Measurements from ENCODE around the gene ZNF775.

The ZNF775 gene

GRCh38 chr7:150351587-150352194, 27.4 kb upstream of the ZNF775 start:
- no peak for DNase-seq

DNA sequence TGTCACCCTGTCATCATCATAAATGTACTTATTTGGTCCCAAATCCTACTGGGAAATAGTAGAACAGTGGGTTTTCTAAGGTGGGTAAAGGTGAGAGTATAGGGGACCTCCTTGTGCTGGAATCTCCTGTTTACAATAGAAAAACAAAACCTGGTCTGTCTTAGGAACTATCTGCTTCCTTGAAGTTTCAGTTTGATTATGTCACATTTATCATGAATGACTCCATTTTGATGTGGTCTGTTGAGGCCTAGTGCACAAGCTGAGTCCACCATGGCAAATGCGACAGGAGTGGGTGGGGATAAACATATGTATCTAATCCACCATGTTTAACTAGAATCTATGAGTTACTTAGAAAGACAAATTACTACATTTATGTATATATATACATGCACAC, 23.5 kb upstream of the ZNF775 start:
- no peak for DNase-seq

DNA sequence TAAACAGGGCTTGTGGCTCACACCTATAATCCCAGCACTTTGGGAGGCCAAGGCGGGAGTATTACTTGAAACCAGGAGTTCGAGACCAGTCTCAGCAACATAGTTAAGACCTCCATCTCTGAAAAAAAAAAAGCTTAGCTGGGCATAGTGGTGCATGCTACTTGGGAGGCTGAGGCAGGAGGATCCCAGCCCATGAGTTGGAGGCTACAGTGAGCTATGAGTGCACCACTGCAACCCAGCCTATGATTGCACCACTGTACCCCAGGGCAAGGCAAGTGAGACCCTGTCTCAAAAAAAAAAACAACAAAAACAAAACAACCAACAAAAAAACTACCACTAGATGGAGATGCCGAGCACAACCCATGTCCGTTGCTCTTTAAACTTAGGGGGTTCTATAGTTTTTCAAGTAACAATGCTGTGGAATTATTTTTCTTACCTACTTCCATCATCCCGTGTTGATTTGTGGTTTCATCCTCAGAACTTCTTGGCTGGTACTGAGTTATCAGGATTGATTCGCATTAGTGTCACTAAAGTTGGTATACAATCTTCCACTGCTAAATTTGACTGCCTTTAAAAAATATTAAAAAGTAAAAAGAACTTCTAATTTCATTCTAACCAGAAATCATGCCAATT, 22.7 kb upstream of the ZNF775 start:
- no peak for DNase-seq

DNA sequence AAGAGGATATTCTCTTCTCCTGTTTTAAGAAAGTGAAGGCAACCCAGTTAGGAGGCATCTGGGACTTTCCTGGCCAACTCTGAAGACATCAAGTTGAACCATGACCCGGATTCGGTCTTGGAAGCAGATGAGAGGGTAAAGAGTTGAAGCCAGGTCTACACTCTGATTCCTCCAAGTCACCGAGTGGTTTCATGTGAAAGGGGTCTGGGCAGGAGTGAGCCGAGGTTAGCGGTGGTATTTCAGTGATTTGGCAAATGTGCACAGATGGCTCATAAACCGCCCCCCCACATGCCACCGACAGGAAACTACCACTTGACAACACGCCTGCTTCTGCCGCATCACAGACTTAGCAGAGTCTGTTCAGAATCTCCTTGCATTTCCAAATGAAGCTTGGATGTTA, 21.9 kb upstream of the ZNF775 start:
- DNase-seq: peak; percentile 49

DNA sequence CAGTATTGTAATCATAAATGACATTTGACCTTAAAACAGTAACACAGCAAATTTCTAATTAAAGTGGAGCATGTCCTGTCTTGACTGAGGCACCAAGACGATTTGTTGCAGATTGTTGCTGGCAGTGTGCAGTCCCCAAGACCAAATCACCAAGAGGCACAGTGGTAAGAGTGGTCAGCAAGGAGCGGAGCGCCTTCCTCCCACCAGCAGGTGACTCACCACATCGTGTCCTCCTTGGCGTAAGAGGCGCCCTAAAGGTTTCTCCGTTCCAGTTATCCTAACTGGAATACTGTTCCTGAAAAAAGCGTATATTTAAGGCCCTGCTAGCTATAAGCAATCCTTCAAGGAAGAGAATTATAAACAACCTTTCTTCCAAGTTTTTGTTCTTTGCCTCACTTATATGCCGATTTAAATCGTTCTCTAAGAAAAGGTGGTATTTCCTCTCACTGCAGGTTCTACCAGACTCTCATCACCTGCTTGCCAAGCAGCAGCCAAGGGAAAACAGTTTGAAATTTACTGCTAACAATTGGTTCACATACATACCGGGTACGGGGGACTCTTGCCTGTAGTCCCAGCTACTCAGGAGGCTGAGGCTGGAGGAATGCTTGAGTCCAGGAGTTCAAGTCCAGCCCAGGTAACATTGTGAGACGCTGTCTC, 21.2 kb upstream of the ZNF775 start:
- DNase-seq: no peak

DNA sequence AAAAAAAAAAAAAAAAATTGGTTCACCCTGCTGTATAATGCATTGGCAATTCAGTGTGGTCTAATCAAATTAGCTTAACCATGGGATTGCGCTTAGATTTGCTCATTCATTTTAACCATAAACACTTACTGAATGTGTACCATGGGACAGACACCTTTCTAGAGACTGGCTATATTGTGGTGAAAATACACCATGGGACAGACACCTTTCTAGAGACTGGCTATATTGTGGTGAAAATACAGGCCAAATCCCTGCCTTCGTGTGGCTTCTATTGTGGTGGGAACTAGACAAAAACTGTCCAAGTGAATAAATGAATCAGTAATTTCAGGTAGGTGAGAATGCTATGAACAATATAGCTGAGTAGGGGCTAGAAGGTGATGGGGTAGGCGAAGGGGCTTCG, 20.7 kb upstream of the ZNF775 start:
- DNase-seq: no peak

DNA sequence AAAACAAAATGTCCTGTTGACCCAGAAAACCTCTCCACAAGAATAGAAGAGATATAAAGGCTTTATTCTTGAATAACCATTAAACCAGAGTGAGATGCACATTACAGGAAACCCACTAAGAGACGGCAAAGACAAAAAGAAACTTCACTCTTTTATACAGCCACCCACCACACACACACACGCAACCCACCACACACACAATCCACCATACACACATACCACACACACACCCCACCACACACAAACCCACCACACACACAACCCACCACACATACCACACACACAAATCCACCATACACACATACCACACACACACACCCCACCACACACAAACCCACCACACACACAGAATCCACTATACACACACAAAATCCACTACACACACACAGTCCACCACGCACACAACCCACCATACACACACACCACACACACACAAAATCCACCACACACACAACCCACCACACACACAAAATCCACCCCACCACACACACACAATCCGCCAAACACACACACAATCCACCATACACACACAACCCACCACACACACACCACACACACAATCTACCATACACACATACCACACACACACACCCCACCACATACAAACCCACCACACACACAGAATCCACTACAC, 20.0 kb upstream of the ZNF775 start:
- no peak for DNase-seq

DNA sequence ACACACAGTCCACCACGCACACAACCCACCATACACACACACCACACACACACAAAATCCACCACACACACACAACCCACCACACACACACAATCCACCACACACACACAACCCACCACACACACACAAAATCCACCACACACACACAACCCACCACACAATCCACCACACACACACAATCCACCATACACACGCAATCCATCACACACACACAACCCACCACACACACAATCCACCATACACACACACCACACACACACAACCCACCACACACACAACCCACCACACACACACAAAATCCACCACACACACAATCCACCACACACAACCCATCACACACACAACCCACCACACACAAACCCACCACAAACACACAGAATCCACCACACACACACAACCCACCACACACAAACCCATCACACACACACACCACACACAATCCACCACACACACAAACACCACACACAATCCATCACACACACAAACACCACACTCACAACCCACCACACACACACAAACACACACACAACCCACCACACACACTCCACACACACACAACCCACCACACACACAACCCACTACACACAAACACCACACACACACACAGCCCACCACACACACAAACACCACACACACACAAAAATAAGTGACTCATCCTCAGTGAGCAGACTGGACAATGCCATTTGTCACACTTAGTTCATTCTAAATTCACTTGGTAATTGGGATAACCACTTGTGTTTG, 19.3 kb upstream of the ZNF775 start:
- DNase-seq: no peak

GRCh38 chr7:150360363-150361058, 18.6 kb upstream of the ZNF775 start:
- no peak for DNase-seq

DNA sequence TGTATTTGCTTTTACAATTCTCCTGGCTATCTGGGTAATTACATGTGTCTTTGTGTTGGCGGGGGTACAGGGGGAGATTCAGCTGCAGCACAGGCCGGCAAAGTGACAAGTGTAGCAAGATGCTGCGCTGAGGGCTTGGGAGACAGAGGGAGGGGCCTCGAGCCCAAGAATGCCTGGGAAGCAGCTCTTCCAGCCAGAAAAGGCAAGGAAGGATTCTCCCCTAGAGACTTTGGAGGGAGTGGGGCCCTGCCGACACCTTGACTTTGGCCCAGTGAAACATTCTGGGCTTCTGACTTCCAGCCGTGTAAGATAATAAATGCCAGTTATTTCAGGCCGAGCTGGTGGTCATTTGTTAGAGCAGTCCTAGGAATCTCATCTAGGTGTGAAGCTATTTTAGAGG, 17.7 kb upstream of the ZNF775 start:
- DNase-seq: no peak

DNA sequence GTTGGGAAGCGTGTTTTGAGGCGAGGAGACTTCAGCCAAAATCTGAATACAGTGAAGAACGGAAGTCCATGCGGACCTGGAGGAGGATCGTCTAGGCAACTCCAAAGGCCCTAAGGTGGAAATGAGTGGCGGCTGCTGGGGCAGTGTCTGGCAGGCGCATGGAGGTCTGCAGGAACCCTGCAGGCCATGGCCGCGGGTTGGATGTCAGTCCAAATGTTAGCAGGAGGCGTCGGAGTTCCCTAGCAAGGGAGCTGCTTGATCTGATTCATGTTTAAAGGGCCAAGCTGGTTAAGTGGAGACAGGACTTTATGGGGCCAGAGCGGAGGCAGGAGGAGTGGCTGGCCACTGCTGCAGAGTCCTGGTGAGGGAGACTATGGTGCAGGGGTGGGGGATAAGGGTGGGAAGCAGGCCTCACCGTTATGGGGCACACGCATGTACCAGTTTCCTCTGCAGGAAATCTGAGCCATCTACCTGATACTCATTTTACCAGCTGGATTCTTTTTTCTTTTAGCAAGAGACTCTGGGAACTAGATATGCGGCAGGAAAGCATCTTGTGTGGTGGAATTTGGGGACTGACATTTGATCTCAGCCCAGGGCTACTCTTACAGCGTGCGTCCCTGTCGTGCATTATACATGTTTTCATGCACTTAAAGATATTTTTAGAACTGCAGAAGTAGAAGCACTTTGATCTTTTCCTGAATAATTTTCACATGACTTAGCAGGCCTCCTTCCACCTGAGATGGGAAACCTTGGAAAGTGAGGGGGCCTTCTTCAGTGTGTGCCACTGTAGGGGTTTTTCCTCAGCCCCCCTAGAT, 17.1 kb upstream of the ZNF775 start:
- no peak for DNase-seq

DNA sequence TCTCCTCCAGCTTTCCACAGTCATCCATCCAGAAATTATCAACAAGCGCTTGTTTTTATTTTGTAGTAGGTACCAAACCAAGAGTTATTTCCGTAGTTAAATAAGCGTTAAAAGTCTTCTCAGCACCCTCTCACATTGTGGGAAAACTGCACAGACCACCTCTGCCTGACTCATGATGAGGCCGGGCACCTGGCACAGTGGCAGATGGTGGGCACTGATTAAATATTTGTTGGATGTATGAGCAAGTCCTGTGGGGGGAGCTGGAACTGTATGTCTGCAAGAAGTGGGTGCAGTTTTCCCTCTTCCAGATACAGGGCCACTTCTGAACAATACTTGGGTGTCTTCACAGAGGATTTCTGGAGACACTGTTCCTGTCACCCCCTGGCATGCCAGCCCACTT, 15.8 kb upstream of the ZNF775 start:
- no peak for DNase-seq

DNA sequence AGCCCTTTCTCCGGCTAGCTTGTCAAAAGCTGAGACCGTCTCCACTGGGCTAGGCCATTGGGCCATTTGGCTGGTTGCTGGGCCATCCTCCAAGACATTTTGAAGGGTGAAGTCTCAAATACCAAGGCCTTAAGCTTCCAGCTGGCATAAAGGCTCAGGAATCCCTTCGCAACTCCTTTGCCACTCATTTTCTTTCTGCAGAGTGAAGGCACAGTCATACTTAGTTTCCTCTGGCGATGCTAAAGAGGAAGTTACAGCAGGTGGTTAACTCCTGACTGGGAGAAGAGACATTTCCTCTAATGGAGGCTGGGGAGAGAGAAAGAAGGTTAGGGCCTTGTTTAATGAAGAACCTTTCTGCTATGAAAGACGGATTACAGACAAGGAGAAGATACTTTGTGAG, 15.3 kb upstream of the ZNF775 start:
- DNase-seq: peak; percentile 63

DNA sequence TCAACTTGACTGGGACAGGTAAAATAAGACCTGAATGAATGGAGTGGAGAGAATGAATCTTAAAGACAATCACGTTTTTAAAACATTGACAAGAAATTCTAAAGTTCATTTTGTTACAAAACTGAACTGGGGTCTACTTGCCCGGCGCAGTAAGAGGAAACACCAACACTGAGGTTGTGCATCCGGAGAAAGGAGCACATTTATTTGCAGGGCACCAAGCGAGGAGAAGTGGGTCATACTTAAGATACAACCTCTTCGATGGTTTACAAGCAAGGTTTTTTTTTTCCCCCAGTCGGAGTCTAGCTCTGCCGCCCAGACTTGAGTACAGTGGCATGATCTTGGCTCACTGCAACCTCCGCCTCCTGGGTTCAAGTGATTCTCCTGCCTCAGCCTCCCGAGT, 13.9 kb upstream of the ZNF775 start:
- DNase-seq: no peak

DNA sequence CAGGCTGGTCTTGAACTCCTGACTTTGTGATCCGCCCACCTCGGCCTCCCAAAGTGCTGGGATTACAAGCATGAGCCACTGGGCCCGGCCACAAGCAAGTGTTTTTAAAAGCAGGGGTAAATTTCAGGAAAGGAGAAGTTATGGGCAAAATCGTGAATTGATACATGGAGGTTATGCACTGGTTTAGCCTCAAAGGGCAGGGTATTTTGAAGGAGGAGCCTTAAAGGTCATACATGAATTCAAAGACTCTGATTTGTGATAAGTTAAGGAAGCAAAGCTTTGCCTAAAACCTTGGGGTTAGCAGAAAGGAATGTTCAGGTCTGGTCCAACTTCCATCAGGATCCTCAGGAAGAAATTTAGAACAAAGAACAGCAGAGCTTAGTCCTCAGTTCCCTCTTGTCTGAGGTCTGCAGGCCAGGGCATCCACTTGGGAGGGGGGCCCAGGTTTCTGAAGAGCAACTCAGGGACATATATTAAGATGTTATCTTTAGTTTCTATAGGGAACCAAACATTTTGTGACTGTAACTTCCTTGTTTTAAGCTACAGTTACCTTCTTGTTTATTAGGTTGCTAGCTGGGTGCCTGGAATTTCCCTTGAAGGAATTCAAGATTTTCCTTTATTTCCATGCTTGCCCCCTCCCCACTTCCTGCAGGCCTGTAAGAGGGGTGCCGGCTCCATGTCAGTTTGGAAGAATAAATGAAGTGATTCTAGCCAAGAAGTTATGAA, 13.3 kb upstream of the ZNF775 start:
- no peak for DNase-seq

DNA sequence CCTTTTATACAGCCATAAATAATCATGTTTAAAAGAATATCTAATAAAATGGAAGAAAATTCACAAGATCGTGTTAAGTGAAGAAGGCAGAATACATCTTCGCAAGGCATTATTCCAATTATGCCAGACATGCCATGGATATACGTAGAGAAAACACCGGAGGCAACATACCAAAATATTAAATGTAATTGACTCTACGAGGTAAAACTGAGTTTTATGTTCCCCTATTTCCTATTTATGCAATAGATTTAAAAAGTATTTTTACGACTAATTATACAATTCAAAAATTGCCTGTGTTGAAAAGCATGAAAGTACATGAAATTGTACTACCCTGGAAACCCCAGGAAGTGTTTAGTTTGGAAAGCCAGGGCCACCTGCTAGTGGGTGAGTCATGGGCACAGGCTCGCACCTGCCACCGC, 11.4 kb upstream of the ZNF775 start:
- DNase-seq: no peak

DNA sequence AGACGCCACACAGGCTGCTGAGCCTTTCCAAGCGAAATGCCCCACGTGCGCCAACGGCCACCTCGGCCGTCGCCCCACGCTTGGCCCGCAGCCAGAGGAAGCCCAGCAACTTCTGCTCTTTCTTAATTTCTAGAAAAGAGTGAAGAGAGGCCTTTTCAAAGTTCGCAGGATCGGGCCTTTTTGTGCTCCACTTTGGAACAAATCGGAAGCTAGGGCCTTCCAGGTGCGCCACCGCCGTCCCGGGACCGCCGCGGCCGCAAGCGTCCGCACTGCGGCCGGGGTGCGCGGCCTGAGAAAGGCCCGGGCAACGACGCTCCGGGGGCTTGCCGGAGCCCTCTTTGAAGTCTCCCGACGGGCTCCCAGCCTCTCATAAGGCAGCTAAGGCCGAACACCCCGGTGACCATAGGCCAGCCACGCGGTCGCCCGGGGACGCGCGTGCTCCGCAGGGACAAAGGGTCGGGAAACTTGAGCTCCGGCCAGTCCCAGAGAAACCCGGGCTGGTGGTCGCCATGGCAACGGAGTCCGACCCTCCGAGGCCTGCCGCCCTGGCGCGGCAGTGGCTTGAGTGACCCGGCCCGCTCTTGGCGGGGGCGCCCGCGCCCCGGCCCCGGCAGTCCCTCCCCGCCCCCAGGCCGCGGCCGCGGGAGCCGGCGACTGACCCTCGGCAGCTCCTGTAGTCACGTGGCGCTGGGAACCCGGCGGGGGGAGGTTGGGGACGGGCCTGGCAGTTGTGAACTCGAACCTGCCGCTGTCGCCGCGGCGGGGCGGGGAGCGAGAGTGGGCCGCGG, 10.8 kb upstream of the ZNF775 start, which contains the start of gene REPIN1:
Gene REPIN1, plus strand, starts transcription at position 727 of the 788 bp plus-strand sequence. CDS start 890 bp downstream, outside the sequence.
- DNase-seq: peak; percentile 81

DNA sequence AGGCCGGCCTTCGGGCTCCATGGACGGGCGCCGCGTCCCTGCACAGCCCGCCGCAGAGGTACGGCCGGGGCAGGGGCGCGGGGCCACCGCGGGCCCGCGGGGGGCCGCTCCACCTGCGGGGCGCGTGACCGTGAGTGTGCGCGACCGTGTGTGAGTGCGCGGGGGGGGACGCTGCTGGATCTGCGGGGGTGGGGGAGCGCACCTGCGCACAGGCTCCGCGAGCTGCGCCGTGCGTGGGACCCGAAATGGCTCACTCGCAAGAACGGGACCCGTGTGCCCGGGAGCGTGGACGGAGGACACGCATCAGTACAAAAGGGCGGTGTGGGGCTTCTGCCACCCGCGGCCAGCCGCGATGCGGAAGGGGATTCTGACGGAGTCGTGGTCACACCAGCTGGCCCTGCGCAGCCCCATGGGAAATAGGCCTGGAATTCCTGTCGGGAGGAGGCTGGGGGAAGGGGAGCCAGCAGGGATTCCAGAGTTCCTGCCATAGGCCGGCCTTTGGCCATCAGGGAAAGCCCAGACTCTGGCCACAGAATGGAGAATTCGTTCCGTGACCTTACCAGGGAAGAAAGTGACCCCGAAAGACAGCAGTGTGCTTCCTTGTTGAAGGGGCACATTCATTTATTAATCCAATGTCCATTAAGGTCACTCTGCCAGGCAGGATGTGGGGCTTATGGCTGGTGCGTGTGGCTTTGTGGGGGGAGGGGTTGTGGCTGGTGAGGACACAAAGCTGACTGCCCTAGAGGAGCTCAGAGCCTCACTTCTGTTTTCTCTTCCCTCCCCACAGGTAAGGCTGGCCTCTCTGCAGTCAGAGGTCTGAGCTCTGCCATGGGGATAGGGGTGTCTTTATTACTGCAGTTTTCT, 10.0 kb upstream of the ZNF775 start:
- DNase-seq: peak; percentile 19

Data from GDM1 (cell line).